Measurements from ENCODE around the gene CDY2B. TPM values are rescaled to one million over a fixed set of nuclear protein-coding genes. Genes with fewer than 3 reads are reported as not detected.
"Not testable (repeated sequence)": the region's sequence is repeated elsewhere in the genome, so short reads cannot be mapped to it uniquely, and the experiment has no call there.

The CDY2B gene, protein sequence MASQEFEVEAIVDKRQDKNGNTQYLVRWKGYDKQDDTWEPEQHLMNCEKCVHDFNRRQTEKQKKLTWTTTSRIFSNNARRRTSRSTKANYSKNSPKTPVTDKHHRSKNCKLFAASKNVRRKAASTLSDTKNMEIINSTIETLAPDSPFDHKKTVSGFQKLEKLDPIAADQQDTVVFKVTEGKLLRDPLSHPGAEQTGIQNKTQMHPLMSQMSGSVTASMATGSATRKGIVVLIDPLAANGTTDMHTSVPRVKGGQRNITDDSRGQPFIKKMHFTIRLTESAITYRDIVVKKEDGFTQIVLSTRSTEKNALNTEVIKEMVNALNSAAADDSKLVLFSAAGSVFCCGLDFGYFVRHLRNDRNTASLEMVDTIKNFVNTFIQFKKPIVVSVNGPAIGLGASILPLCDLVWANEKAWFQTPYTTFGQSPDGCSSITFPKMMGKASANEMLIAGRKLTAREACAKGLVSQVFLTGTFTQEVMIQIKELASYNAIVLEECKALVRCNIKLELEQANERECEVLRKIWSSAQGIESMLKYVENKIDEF
- total RNA-seq = not detected

DNA sequence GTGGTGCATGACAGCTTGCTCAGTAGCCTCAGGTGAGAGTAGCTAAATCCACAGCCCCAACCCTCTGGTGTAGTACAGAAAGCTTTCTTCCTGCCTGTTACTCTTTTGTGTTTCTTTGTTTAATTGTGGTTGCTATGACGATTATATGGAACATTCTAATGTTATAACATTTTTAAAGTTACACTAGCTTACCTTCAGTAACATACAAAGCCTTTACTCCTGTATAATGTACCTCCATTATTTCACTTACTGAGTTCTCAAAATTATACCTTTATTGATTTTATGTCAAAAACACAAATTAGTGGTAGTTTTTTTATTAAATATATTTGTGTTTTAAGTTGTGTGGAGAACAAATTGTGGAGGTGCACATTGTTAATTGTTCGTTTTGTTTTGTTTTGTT is at the start of gene CDY2B:
Gene CDY2B, minus strand, starts transcription at position 101 of the 400 bp plus-strand sequence. CDS start 328 bp downstream, outside the sequence.
- DNase-seq; H3K27ac Mint-ChIP-seq; H3K27me3 Mint-ChIP-seq (ENCODE audit: low read depth); ATAC-seq; POLR2A ChIA-PET; CTCF ChIA-PET; H3K9me3 Mint-ChIP-seq (ENCODE audit: insufficient read depth); H3K4me3 Mint-ChIP-seq; H3K36me3 Mint-ChIP-seq (ENCODE audit: low read depth); H3K4me1 Mint-ChIP-seq (ENCODE audit: low read depth): not testable (repeated sequence)

DNA sequence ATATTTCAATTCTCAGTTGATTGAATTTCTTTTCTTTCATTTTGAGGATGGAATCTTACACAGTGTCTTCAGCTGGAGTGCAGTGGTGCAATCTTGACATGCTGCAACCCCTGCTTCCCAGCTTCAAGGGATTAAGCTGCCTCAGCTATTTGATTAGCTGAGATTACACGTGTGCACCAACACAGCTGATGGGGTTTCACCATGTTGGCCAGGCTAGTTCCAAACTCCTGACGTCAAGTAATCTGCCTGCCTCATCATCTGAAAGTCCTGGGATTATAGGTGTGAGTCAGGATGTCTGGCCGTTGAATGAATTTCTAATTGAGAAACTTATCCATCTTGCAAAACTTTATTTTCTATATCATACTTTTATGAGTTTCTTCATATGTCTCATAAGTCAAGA is 28.0 kb upstream of the CDY2B start:
- POLR2A ChIA-PET; H3K27ac Mint-ChIP-seq; ATAC-seq; H3K27me3 Mint-ChIP-seq (ENCODE audit: low read depth); DNase-seq; CTCF ChIA-PET; H3K36me3 Mint-ChIP-seq (ENCODE audit: low read depth); H3K4me3 Mint-ChIP-seq; H3K4me1 Mint-ChIP-seq (ENCODE audit: low read depth); H3K9me3 Mint-ChIP-seq (ENCODE audit: insufficient read depth): not testable (repeated sequence)

DNA sequence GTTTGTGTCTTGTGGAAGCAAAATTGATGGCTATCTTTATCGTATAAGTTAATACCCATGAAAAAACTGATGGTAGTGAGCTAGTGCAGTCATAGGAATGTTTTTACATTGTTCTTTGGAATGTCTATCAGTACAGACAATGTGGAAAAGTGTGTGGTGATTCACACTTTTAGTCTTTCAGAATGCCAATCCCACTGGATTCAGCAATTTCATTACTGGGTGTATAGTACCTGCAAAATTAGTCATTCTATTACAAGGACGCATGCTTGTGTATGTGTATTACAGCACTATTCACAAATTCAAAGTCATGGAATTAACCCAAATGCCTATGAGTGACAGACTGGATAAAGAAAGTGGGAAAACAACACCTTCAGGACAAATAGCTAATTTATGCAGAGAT is 27.3 kb upstream of the CDY2B start:
- H3K4me3 Mint-ChIP-seq; H3K27ac Mint-ChIP-seq; DNase-seq; POLR2A ChIA-PET; H3K36me3 Mint-ChIP-seq (ENCODE audit: low read depth); ATAC-seq; CTCF ChIA-PET; H3K4me1 Mint-ChIP-seq (ENCODE audit: low read depth); H3K27me3 Mint-ChIP-seq (ENCODE audit: low read depth); H3K9me3 Mint-ChIP-seq (ENCODE audit: insufficient read depth): not testable (repeated sequence)

DNA sequence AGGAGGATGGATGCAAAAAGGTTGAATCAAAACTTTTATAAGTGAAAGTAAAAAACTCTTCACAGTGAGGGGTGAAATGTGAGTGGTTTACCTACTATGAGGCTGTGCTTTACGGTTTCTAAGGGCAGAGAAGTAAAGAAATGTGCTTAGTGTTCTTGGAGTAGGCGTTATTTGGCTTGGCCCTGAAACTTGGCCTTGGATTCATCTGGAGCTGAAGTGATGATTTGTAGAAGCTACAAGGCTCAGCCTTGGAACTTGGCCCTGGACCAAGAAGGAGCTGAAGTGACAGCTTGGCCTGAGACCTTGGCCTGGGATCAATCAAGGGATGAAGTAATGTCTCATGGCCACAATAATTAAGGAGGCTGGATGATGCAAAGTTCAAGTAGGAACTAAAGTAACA is 1.7 kb upstream of the CDY2B start:
- ATAC-seq; H3K27ac Mint-ChIP-seq; H3K27me3 Mint-ChIP-seq (ENCODE audit: low read depth); H3K4me3 Mint-ChIP-seq; POLR2A ChIA-PET; CTCF ChIA-PET; H3K9me3 Mint-ChIP-seq (ENCODE audit: insufficient read depth); H3K4me1 Mint-ChIP-seq (ENCODE audit: low read depth); H3K36me3 Mint-ChIP-seq (ENCODE audit: low read depth); DNase-seq: not testable (repeated sequence)

DNA sequence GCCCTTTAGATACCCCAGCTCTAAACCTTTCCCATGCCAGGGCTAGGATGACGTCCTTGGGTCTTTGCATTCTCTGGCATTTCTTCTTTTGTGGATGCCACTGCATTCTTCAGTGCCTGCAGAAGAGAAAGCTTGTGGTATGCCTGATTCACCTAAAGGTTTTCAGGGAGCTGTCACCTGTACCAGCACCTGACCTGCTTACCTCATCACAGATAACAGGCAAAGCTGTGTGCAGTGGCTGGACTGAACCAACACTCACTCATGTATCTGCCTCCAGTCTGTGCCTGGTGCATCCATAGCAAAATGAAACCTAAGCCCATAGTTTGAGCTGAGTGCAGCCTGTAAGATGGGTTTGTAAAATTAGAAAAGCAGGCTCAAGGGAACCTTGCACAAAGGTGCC is 3.3 kb downstream of the CDY2B start:
- DNase-seq; H3K4me3 Mint-ChIP-seq; H3K27me3 Mint-ChIP-seq (ENCODE audit: low read depth); ATAC-seq; H3K9me3 Mint-ChIP-seq (ENCODE audit: insufficient read depth); H3K27ac Mint-ChIP-seq; POLR2A ChIA-PET; CTCF ChIA-PET; H3K36me3 Mint-ChIP-seq (ENCODE audit: low read depth); H3K4me1 Mint-ChIP-seq (ENCODE audit: low read depth): not testable (repeated sequence)

DNA sequence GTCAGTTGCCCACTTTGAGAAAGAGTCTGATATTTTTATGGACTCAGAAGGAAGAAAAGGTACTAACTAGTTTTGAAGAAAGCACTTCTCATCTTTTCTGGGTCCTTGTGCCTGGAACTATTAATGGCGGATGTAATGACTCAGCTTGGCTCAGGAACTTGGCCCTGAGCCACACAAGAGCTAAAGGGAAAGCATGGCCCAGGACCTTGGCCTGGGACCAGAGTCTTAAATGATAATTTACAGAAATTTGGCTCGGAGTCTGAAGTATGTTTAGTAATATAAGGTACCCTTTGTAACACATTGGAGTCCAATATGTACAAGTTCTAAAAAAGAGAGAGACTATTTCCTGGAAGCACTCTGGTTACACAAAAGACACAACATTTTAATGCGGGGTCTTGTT is 4.6 kb downstream of the CDY2B start:
- CTCF ChIA-PET; H3K9me3 Mint-ChIP-seq (ENCODE audit: insufficient read depth); ATAC-seq; H3K36me3 Mint-ChIP-seq (ENCODE audit: low read depth); H3K27ac Mint-ChIP-seq; DNase-seq; H3K4me3 Mint-ChIP-seq; H3K4me1 Mint-ChIP-seq (ENCODE audit: low read depth); H3K27me3 Mint-ChIP-seq (ENCODE audit: low read depth); POLR2A ChIA-PET: not testable (repeated sequence)

DNA sequence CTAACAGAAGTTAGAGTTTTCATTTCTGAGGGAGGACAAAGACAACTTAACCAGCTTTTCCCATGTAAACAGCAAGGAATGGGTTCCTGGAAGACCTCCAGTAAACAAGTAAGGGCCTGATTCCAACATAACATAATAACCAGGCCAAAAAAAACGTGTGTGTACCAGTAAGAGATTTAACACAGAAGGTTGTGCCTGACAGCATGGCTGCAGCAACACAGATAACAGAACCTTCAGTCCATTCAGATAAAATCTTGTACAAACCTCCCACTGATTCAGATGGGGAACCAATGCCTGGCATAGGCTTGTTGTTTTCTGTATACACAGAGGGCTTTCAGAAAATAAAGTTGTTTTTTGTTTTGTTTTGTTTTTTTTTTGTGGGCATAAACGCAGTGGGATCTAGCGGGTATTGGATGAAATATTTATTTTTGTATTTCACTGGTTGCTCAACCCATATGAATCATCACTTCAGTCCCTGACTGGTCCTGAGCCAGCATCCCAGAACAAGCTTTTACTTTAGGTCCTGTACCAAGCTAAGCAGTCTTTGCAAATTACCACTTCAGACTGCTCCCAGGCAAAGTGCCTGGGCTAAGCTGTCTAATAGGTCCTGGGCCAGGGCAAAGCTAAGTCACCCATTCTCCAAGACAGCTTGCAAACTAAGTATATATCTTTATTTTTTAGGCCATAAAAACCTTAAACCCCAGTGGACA is 8.7 kb downstream of the CDY2B start:
- ATAC-seq; H3K4me3 Mint-ChIP-seq; H3K27ac Mint-ChIP-seq; H3K9me3 Mint-ChIP-seq (ENCODE audit: insufficient read depth); H3K27me3 Mint-ChIP-seq (ENCODE audit: low read depth); POLR2A ChIA-PET; H3K4me1 Mint-ChIP-seq (ENCODE audit: low read depth); CTCF ChIA-PET; H3K36me3 Mint-ChIP-seq (ENCODE audit: low read depth); DNase-seq: not testable (repeated sequence)

DNA sequence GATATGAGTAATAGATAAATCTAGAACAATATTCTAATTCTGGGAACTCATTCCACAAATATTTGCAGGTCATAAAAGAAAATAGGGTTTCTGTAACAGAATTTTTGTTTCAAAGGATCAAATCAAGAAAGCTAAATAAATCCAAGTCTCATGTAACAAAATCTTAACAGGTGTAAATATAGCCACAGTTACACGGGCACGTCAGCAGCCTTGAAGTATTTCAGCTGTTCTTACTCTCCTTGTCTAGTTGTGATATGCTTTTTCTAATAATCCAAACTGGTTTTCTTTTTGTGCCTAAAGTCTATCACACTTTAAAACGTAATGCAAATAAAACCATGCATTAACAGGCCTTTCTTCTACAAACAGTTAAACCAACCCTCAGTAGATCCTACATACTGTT is 9.3 kb downstream of the CDY2B start:
- H3K4me3 Mint-ChIP-seq; H3K9me3 Mint-ChIP-seq (ENCODE audit: insufficient read depth); CTCF ChIA-PET; H3K27me3 Mint-ChIP-seq (ENCODE audit: low read depth); H3K36me3 Mint-ChIP-seq (ENCODE audit: low read depth); H3K4me1 Mint-ChIP-seq (ENCODE audit: low read depth); ATAC-seq; POLR2A ChIA-PET; DNase-seq; H3K27ac Mint-ChIP-seq: not testable (repeated sequence)

DNA sequence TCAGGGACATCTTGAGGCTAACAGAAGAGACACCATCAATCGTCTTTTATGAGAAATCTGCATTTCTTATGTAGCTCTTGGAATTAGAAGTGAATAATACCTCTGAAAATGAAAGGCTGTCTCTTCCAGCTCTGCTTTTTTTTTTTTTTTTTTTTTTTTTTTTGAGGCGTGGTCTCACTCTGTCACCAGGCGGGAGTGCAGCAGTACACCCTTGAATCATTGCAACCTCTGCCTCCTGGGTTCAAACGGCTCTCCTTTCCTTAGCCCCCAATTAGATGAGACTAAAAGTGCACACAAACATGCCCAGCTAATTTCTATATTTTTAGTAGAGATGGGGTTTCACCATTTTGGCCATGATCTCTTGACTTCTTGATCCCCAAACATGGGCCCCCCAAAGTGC is 12.2 kb downstream of the CDY2B start:
- CTCF ChIA-PET; H3K27ac Mint-ChIP-seq; POLR2A ChIA-PET; H3K4me3 Mint-ChIP-seq; H3K36me3 Mint-ChIP-seq (ENCODE audit: low read depth); DNase-seq; H3K9me3 Mint-ChIP-seq (ENCODE audit: insufficient read depth); ATAC-seq; H3K27me3 Mint-ChIP-seq (ENCODE audit: low read depth); H3K4me1 Mint-ChIP-seq (ENCODE audit: low read depth): not testable (repeated sequence)

DNA sequence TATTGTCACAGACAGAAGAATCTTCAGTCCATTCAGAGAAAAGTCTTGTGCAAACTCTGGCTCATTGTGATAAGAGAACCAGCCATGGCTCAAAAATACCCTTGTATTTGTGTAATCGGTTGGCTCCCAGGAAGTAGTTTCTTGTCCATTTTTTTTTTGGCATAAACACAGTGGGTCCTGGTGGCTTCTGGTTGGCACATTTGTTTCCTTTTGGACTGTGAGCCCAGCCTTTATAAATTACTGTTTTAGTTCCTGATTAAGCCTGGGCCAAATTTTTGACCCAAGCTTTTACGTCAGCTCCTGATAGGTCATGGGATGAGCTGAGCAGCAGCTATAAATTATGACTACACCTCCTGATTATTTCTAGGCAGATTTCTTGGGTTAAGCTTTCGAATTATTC is 19.4 kb downstream of the CDY2B start:
- H3K9me3 Mint-ChIP-seq (ENCODE audit: insufficient read depth); POLR2A ChIA-PET; H3K4me1 Mint-ChIP-seq (ENCODE audit: low read depth); H3K36me3 Mint-ChIP-seq (ENCODE audit: low read depth); DNase-seq; ATAC-seq; H3K27me3 Mint-ChIP-seq (ENCODE audit: low read depth); H3K27ac Mint-ChIP-seq; CTCF ChIA-PET; H3K4me3 Mint-ChIP-seq: not testable (repeated sequence)

DNA sequence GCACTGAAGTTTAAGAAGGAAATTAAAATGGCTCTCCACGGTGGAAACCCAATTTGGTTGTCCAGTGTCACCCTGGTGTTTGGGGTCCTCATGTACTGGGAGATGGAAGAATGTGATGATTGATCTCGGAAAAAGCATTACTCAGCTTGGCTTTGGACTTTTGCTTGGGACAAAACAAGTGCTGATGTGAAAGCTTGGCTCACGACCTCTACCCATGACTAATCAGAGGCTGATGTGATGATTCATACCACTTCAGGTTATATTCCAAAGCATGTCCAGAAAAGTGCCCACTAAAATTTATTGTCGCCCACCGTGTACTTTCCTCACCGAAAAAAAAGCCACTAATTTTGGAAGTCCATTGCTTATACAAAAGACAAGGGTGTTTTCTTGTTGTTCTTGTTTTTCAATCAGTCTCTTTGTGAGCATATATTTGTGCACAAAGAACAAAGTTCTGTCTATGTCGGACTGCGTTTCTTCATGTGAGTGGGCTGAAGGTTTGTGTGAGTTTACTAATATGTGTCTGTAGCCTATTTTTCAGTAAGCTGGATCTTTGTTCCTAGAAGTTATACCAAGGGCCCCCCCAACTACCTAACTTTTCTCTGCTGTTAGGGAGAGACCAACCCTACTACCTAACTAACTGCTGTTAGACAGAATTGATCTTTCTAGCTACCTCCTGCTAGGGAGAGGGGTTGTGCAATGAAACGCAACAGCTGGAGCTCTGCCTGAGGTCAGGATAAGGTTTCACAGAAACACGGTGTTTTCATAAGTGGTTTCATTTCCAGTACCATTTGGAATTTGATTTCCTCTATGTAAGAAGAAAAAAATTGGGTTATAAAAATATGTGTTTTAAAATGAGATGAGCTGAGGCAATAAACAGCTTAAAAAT is 22.8 kb downstream of the CDY2B start:
- CTCF ChIA-PET; H3K36me3 Mint-ChIP-seq (ENCODE audit: low read depth); H3K4me1 Mint-ChIP-seq (ENCODE audit: low read depth); H3K4me3 Mint-ChIP-seq; POLR2A ChIA-PET; DNase-seq; H3K27me3 Mint-ChIP-seq (ENCODE audit: low read depth); H3K9me3 Mint-ChIP-seq (ENCODE audit: insufficient read depth); ATAC-seq; H3K27ac Mint-ChIP-seq: not testable (repeated sequence)

DNA sequence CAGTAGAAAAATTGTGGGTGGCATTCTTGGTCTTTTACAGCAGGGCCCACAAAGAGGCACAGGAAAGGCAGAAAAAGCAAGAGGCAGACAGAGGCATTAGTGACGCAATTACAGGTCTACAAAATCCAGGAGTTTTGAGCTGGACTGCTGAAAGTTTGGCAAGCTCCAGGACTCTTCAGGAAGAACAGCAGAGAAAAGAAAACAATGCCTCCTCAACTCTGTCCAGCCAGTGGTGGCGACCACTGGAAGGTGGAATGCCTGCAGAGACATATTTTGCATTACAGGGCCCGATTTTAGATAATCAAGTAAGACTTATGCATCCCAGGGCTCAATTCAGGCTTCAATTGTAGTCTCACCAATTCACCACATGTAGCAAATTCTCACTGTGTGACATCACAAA is 23.5 kb downstream of the CDY2B start:
- H3K27me3 Mint-ChIP-seq (ENCODE audit: low read depth); ATAC-seq; H3K36me3 Mint-ChIP-seq (ENCODE audit: low read depth); H3K4me1 Mint-ChIP-seq (ENCODE audit: low read depth); H3K4me3 Mint-ChIP-seq; H3K9me3 Mint-ChIP-seq (ENCODE audit: insufficient read depth); DNase-seq; POLR2A ChIA-PET; H3K27ac Mint-ChIP-seq; CTCF ChIA-PET: not testable (repeated sequence)

Data from activated CD8-positive, alpha-beta T cell treated with anti-CD3 and anti-CD28 coated beads, Interleukin-2, amount 10 ng/mL, durations not matched to agents 7 days and 5 days (primary cell).